H1 (cell line): ENCODE results near the gene SLC35B2. TPM values are rescaled to one million over a fixed set of nuclear protein-coding genes. Genes with fewer than 3 reads are reported as not detected.

Source experiments
- CTCF ChIA-PET: fragments of 300-600 bp; sonication (Branson Sonifier 250); formaldehyde crosslinking; loops from one replicate; lab custom pipeline; 2021; ENCODE audit not compliant: partially characterized antibody; lab: Charles Lee
- POLR2A ChIA-PET: fragments of 300-600 bp; sonication (Branson Sonifier 250); formaldehyde crosslinking; loops from one replicate; lab custom pipeline; 2021; ENCODE audit warnings: inconsistent platforms; ENCODE audit not compliant: partially characterized antibody; lab: Charles Lee
- DNase-seq, 2 experiments: peaks; one replicate each; pipeline versions ENCODE4 v3.0.0 to v3.0.0-alpha.2; 2010 to 2022; ENCODE audit warnings: low spot score in 2 of 2, low read depth in 1 of 2, mixed read lengths in 1 of 2
- FAIRE-seq: peaks from 2 replicates; lab custom pipeline; 2011; peaks lifted over from hg19 to GRCh38; lab: Jason Lieb, UNC
- H2AFZ ChIP-seq: 2 replicates; pipeline ENCODE4 v1.8.1; 2012; ENCODE audit warnings: low read length, inconsistent platforms
- H2AK5ac ChIP-seq: 2 replicates; pipeline ENCODE4 v1.6.1; 2013; ENCODE audit warnings: low read depth, low read length
- H2BK120ac ChIP-seq: replicated peaks from 2 replicates; pipeline ENCODE3; 2013; ENCODE audit warnings: low read depth, low read length, inconsistent platforms
- H2BK12ac ChIP-seq: 2 replicates; pipeline ENCODE4 v1.6.1; 2013; ENCODE audit warnings: low read depth, low read length
- H2BK15ac ChIP-seq: 2 replicates; pipeline ENCODE4 v1.6.1; 2013; ENCODE audit warnings: low read length
- H2BK20ac ChIP-seq: 2 replicates; pipeline ENCODE4 v1.6.1; 2013; ENCODE audit warnings: low read length
- H2BK5ac ChIP-seq: 2 replicates; pipeline ENCODE4 v1.6.1; 2013; ENCODE audit warnings: low read depth, low read length
- H3K14ac ChIP-seq: 2 replicates; pipeline ENCODE4 v1.6.1; 2013; ENCODE audit warnings: inconsistent platforms; ENCODE audit not compliant: insufficient read length
- H3K18ac ChIP-seq: 2 replicates; pipeline ENCODE4 v1.6.1; 2013; ENCODE audit warnings: low read length; ENCODE audit errors: extremely low read depth
- H3K23ac ChIP-seq: 2 replicates; pipeline ENCODE4 v1.6.1; 2013; ENCODE audit warnings: inconsistent platforms; ENCODE audit not compliant: insufficient read length
- H3K23me2 ChIP-seq: 2 replicates; pipeline ENCODE4 v1.6.1; 2013; ENCODE audit warnings: low read depth, low read length
- H3K27ac ChIP-seq: 2 replicates; pipeline ENCODE4 v1.6.1; 2011; ENCODE audit warnings: low read depth, low read length, inconsistent platforms
- H3K27me3 ChIP-seq, 4 experiments: replicated peaks in 1 of 4; 1 replicate in 1 of 4; 2 replicates in 3 of 4; pipeline versions ENCODE4 v1.6.1 to v1.8.1; 2011 to 2013; ENCODE audit warnings: low read length in 3 of 4, mild to moderate bottlenecking in 3 of 4, inconsistent platforms in 2 of 4, mixed read lengths in 2 of 4, moderate library complexity in 1 of 4; ENCODE audit not compliant: control insufficient read depth in 3 of 4, insufficient read depth in 3 of 4; ENCODE audit errors: extremely low read depth in 1 of 4
- H3K36me3 ChIP-seq, 4 experiments: 2 replicates each; pipeline versions ENCODE4 v1.6.1 to v1.8.1; 2011 to 2013; ENCODE audit warnings: mild to moderate bottlenecking in 4 of 4, low read length in 3 of 4, moderate library complexity in 2 of 4, control low read depth in 1 of 4, inconsistent platforms in 1 of 4; ENCODE audit not compliant: insufficient read depth in 4 of 4, control insufficient read depth in 2 of 4
- H3K4ac ChIP-seq: replicated peaks from 2 replicates; pipeline ENCODE3; 2013; ENCODE audit warnings: low read length, low read depth, mixed read lengths, inconsistent platforms; ENCODE audit not compliant: insufficient read length
- H3K4me1 ChIP-seq, 4 experiments: replicated peaks in 1 of 4; 1 replicate in 1 of 4; 2 replicates in 3 of 4; pipeline versions ENCODE4 v1.6.1 to v1.8.1; 2011 to 2013; ENCODE audit warnings: low read length in 3 of 4, inconsistent platforms in 2 of 4, mixed read lengths in 1 of 4; ENCODE audit not compliant: insufficient read depth in 4 of 4, control insufficient read depth in 3 of 4
- H3K4me2 ChIP-seq, 2 experiments: 2 replicates each; pipeline versions ENCODE4 v1.6.1 to v1.8.1; 2011 to 2013; ENCODE audit warnings: low read depth in 2 of 2, low read length in 2 of 2, control low read depth in 1 of 2, inconsistent platforms in 1 of 2, mild to moderate bottlenecking in 1 of 2; ENCODE audit not compliant: insufficient read depth in 1 of 2
- H3K4me3 ChIP-seq, 4 experiments: fragments of 200-600, 300-600 bp in 1 of 4; sonication (generic), shearing (Covaris generic), sonication (Bioruptor Twin) in 1 of 4; 2 replicates each; pipeline versions ENCODE4 v1.5.1 to v1.8.1; 2011 to 2016; ENCODE audit warnings: low read length in 4 of 4, low read depth in 3 of 4, control low read depth in 2 of 4, inconsistent platforms in 2 of 4, mild to moderate bottlenecking in 2 of 4, mixed read lengths in 1 of 4, moderate library complexity in 1 of 4; ENCODE audit not compliant: insufficient read depth in 2 of 4; ENCODE audit errors: extremely low read depth in 1 of 4
- H3K56ac ChIP-seq: replicated peaks from 2 replicates; pipeline ENCODE3; 2013; ENCODE audit warnings: low read depth, mild to moderate bottlenecking, mixed read lengths, low read length, inconsistent platforms; ENCODE audit not compliant: insufficient read length
- H3K79me1 ChIP-seq: 2 replicates; pipeline ENCODE4 v1.6.1; 2013; ENCODE audit warnings: low read depth, low read length, control low read depth
- H3K79me2 ChIP-seq, 2 experiments: 2 replicates each; pipeline versions ENCODE4 v1.6.1 to v1.8.1; 2012 to 2013; ENCODE audit warnings: low read length in 2 of 2, mild to moderate bottlenecking in 2 of 2, inconsistent platforms in 1 of 2; ENCODE audit not compliant: insufficient read depth in 2 of 2, control insufficient read depth in 1 of 2
- H3K9ac ChIP-seq, 4 experiments: replicated peaks in 1 of 4; 1 replicate in 1 of 4; 2 replicates in 3 of 4; pipeline versions ENCODE4 v1.6.1 to v1.8.1; 2011 to 2013; ENCODE audit warnings: low read depth in 3 of 4, low read length in 3 of 4, control low read depth in 2 of 4, mild to moderate bottlenecking in 2 of 4, moderate library complexity in 2 of 4, inconsistent platforms in 1 of 4; ENCODE audit errors: extremely low read depth in 1 of 4
- H3K9me3 ChIP-seq, 2 experiments: 2 replicates each; pipeline versions ENCODE4 v1.6.1 to v1.8.1; 2012 to 2013; ENCODE audit warnings: mild to moderate bottlenecking in 2 of 2, moderate library complexity in 2 of 2, control low read depth in 1 of 2, inconsistent platforms in 1 of 2, low read depth in 1 of 2, low read length in 1 of 2, mixed read lengths in 1 of 2; ENCODE audit not compliant: insufficient read depth in 2 of 2
- H4K20me1 ChIP-seq, 2 experiments: replicated peaks in 1 of 2; 2 replicates each; pipeline versions ENCODE3 to v1.8.1; 2011 to 2013; ENCODE audit warnings: inconsistent platforms in 2 of 2, low read length in 2 of 2, mild to moderate bottlenecking in 1 of 2; ENCODE audit not compliant: insufficient read depth in 2 of 2, control insufficient read depth in 1 of 2
- H4K5ac ChIP-seq: 2 replicates; pipeline ENCODE4 v1.6.1; 2013; ENCODE audit warnings: low read length, low read depth, mixed read lengths, inconsistent platforms; ENCODE audit not compliant: insufficient read length
- H4K8ac ChIP-seq: 2 replicates; pipeline ENCODE4 v1.8.0; 2013; ENCODE audit warnings: mild to moderate bottlenecking, moderate library complexity, low read length, inconsistent platforms; ENCODE audit not compliant: insufficient read depth; ENCODE audit errors: extremely low read depth
- H4K91ac ChIP-seq: replicated peaks from 2 replicates; pipeline ENCODE3; 2013; ENCODE audit warnings: low read length, mixed read lengths, inconsistent platforms; ENCODE audit not compliant: insufficient read length
- BCL11A ChIP-seq, 2 experiments: IDR thresholded peaks; one replicate each; pipeline ENCODE4 v1.6.1; 2011; ENCODE audit warnings: low read depth in 2 of 2, low read length in 2 of 2, mild to moderate bottlenecking in 2 of 2
- BRCA1 ChIP-seq: IDR thresholded peaks from 2 replicates; pipeline ENCODE4 v1.6.1; 2012; ENCODE audit warnings: low read depth, low read length, improper control_type of control experiment
- CHD2 ChIP-seq: IDR thresholded peaks from 2 replicates; pipeline ENCODE4 v1.6.1; 2012; ENCODE audit warnings: low read length, improper control_type of control experiment
- CTBP2 ChIP-seq: IDR thresholded peaks from 2 replicates; pipeline ENCODE4 v1.7.0; 2011; ENCODE audit warnings: borderline replicate concordance, mild to moderate bottlenecking, moderate library complexity, mixed read lengths, low read length; ENCODE audit not compliant: insufficient read depth, insufficient read length
- GABPA ChIP-seq: IDR thresholded peaks from 2 replicates; pipeline ENCODE4 v1.6.1; 2011; ENCODE audit warnings: mild to moderate bottlenecking, low read length, moderate library complexity, borderline replicate concordance; ENCODE audit not compliant: insufficient read depth
- JUN ChIP-seq: IDR thresholded peaks from 2 replicates; pipeline ENCODE4 v1.6.1; 2011; ENCODE audit warnings: low read depth, mild to moderate bottlenecking, improper control_type of control experiment, low read length
- JUND ChIP-seq: IDR thresholded peaks from 2 replicates; pipeline ENCODE4 v1.6.1; 2011; ENCODE audit warnings: mild to moderate bottlenecking, improper control_type of control experiment, low read length
- NANOG ChIP-seq: IDR thresholded peaks from 2 replicates; pipeline ENCODE4 v1.6.1; 2011; ENCODE audit warnings: low read length, low read depth, mild to moderate bottlenecking, inconsistent platforms; ENCODE audit not compliant: insufficient read depth, poor library complexity, severe bottlenecking
- TBP ChIP-seq: IDR thresholded peaks from 2 replicates; pipeline ENCODE4 v1.6.1; 2011; ENCODE audit warnings: low read depth, low read length, improper control_type of control experiment
- TCF12 ChIP-seq: IDR thresholded peaks from 2 replicates; pipeline ENCODE4 v1.6.1; 2011; ENCODE audit warnings: low read depth, mild to moderate bottlenecking, low read length
- ZNF274 ChIP-seq: IDR thresholded peaks from 2 replicates; pipeline ENCODE4 v1.7.0; 2012; ENCODE audit warnings: low read length, borderline replicate concordance; ENCODE audit errors: extremely low read depth
- WGBS, 2 experiments: shearing (Covaris generic) in 1 of 2; methylation state at CpG; one replicate each; pipeline versions ENCODE4 v1.1.6 to v1.1.7; 2013 to 2015; ENCODE audit warnings: low lambda C conversion rate in 2 of 2, mixed read lengths in 2 of 2, inconsistent platforms in 1 of 2, low coverage in 1 of 2, missing lambda C conversion rate in 1 of 2; ENCODE audit not compliant: insufficient replicate concordance in 2 of 2, insufficient coverage in 1 of 2, insufficient read length in 1 of 2; ENCODE audit errors: extremely low coverage in 1 of 2, missing lambda C conversion rate in 1 of 2; 5-methylcytosine and 5-hydroxymethylcytosine counted together
- polyA plus RNA-seq, 7 experiments: library from polyadenylated mRNA; depleted of rRNA in 3 of 7; stranded (reverse) in 5 of 7; unstranded in 2 of 7; fragments of >200 nt in 5 of 7; fragments of 200-250 nt in 2 of 7; gene quantifications; 1 replicate in 5 of 7; 2 replicates in 1 of 7; 4 replicates in 1 of 7; pipeline versions ENCODE4 v1.2.1 to v1.2.3, GENCODE V29; 2011 to 2013; ENCODE audit warnings: missing spikeins in 2 of 7, mixed read lengths in 2 of 7
- total RNA-seq: library from RNA; stranded (reverse); fragmentation: NEBNext Ultra II Directional; extraction: Animal tissue kit (Norgen Biotek cat#: 25700); gene quantifications from 2 replicates; pipeline ENCODE4 v1.2.1, GENCODE V29; 2021

The SLC35B2 gene
- total and polyA plus RNA-seq, 2 of the 8 experiments (the other 6 are each of a cell fraction or from before 2014, with no cell fraction given): 29.5 to 65.0 TPM

GRCh38 chr6:44246663-44247337 lies 10.5 kb downstream of the SLC35B2 start, which contains the start of gene HSP90AB1:
Gene HSP90AB1, plus strand, starts transcription at chr6:44247101. Its CDS starts 1,529 bp downstream, at chr6:44248630.
- H3K4me1 ChIP-seq: peaks cover 7 to 18% (median 14%) of the 10 kb centered on the region in 4 experiments
- FAIRE-seq: no peak
- peak within 1 kb of the TSS; percentile 95 for H3K27ac ChIP-seq
- peak within 1 kb of the TSS; percentile 55 to 100 (median 98) for H3K4me3 ChIP-seq
- H4K20me1 ChIP-seq: peaks cover 31 to 37% of the 10 kb centered on the region in 2 experiments
- H4K91ac ChIP-seq: peak within 1 kb of the TSS; percentile 95
- H3K79me1 ChIP-seq: no peaks in the 10 kb centered on the region; the same call in 1 of the 2 replicates
- H2AK5ac ChIP-seq: peak within 1 kb of the TSS; percentile 94; the same call in 1 of the 2 replicates
- peak within 1 kb of the TSS; percentile 92 to 96 for H3K4me2 ChIP-seq
- H3K79me2 ChIP-seq: peaks cover 27 to 45% of the 10 kb centered on the region in 2 experiments
- peak within 1 kb of the TSS; percentile 61 for H4K5ac ChIP-seq
- WGBS, 2 experiments: 1% methylated on average over 31 of the region's 34 CpGs; no CpG with 5 or more reads in 1 of the 2 experiments
- no peak within 1 kb of the TSS for H2BK120ac ChIP-seq
- peak within 1 kb of the TSS; percentile 84; the same call in 1 of the 2 replicates for H2BK12ac ChIP-seq
- no peaks in the 10 kb centered on the region for H3K9me3 ChIP-seq
- CTCF ChIA-PET: interaction anchor here (0.6 to 8.1 kb wide), 13 partner anchors 8 to 78 kb away, joined by 3 to 102 read pairs (median 5); partner anchors contain the start of genes MYMX, SLC29A1 and SLC35B2
- peak within 1 kb of the TSS; percentile 80 for H3K4ac ChIP-seq
- peaks cover 35 to 40% (median 36%) of the 10 kb centered on the region in 4 experiments for H3K36me3 ChIP-seq
- no peak within 1 kb of the TSS for H2BK15ac ChIP-seq
- peak within 1 kb of the TSS; percentile 86 to 96 (median 92) for H3K9ac ChIP-seq
- H2BK5ac ChIP-seq: peak within 1 kb of the TSS; percentile 95
- H4K8ac ChIP-seq: peak within 1 kb of the TSS; percentile 95
- peak within 1 kb of the TSS; percentile 89 for H3K18ac ChIP-seq
- H3K56ac ChIP-seq: peak within 1 kb of the TSS; percentile 75
- peak; percentile 94 to 97 for DNase-seq
- peak within 1 kb of the TSS; percentile 64; the same call in 1 of the 2 replicates for H2AFZ ChIP-seq
- no peak within 1 kb of the TSS for H2BK20ac ChIP-seq
- peaks cover 12% of the 10 kb centered on the region for H3K23me2 ChIP-seq
- POLR2A ChIA-PET: interaction anchor here (0.5 to 18.9 kb wide), 73 partner anchors 7 to 723 kb away, joined by 3 to 581 read pairs (median 5); partner anchors contain the start of genes AARS2, CAPN11, CDC5L and GTPBP2
- H3K14ac ChIP-seq: peak within 1 kb of the TSS; percentile 43
- no peak within 1 kb of the TSS for H3K23ac ChIP-seq
- no peaks in the 10 kb centered on the region for H3K27me3 ChIP-seq
- TF ChIP-seq CTBP2: peak; percentile 13
- peak; percentile 99 for TF ChIP-seq TBP
- no peak for TF ChIP-seq NANOG
- TF ChIP-seq ZNF274: no peak
- TF ChIP-seq BCL11A (IDR thresholded peaks at IDR 0.05; ENCODE audit: low read depth in 2 of 2, low read length in 2 of 2): no peak
- TF ChIP-seq TCF12: peak; percentile 63; the same call in 1 of the 2 replicates
- TF ChIP-seq JUN: no peak
- peak; percentile 73 for TF ChIP-seq JUND
- peak; percentile 94 for TF ChIP-seq CHD2
- TF ChIP-seq GABPA: no peak
- 0 out of 2 replicates have a peak, but pooled peaks have one; percentile 27 for TF ChIP-seq BRCA1
